OCI-LY3 (cell line): ENCODE measurements around the gene SIRT1.

Experiments
- EZH2phosphoT487 ChIP-seq: fragments of 200-600 bp; shearing (Covaris generic); IDR thresholded peaks from 2 replicates; pipeline ENCODE4 v1.6.1; 2018; ENCODE audit warnings: antibody characterized with exemption, mixed run types, low read depth
- TF ChIP-seq, protein P1 (sequence below): fragments of 200-600, 300-600 bp; sonication (generic); IDR thresholded peaks from 2 replicates; pipeline ENCODE4 v1.5.1; 2014; ENCODE audit warnings: antibody characterized with exemption, low read length, low read depth

DNA sequence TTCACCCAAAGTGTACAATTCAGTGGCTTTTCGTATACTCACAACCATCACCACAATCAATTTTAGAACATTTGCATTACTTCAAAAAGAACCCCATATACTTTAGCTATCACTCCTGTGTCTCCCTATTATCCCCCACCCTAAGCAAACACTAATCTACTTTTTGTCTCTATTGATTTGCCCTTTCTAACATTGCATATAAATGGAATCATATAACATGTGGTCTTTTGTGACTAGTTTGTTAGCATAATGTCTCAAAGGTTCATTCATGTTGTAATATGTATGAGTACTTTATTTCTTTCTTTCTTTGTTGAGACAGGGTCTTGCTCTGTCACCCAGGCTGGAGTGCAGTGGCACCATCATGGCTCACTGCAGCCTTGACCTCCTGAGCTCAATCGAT, 25.5 kb upstream of the SIRT1 start:
- TF ChIP-seq, protein P1, sequence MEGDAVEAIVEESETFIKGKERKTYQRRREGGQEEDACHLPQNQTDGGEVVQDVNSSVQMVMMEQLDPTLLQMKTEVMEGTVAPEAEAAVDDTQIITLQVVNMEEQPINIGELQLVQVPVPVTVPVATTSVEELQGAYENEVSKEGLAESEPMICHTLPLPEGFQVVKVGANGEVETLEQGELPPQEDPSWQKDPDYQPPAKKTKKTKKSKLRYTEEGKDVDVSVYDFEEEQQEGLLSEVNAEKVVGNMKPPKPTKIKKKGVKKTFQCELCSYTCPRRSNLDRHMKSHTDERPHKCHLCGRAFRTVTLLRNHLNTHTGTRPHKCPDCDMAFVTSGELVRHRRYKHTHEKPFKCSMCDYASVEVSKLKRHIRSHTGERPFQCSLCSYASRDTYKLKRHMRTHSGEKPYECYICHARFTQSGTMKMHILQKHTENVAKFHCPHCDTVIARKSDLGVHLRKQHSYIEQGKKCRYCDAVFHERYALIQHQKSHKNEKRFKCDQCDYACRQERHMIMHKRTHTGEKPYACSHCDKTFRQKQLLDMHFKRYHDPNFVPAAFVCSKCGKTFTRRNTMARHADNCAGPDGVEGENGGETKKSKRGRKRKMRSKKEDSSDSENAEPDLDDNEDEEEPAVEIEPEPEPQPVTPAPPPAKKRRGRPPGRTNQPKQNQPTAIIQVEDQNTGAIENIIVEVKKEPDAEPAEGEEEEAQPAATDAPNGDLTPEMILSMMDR, result no peak
- TF ChIP-seq EZH2phosphoT487, result no peak
